A549 (cell line): ENCODE results near the gene NAV2. TPM values are rescaled to one million over a fixed set of nuclear protein-coding genes. Genes with fewer than 3 reads are reported as not detected.
A peak's percentile ranks its signal among the peaks of the same experiment; 100 is the strongest.
"Not testable (repeated sequence)": the region's sequence is repeated elsewhere in the genome, so short reads cannot be mapped to it uniquely, and the experiment has no call there.

Experiments used
- ATAC-seq, 2 experiments: fragments of 200-7000 bp in 1 of 2; fragments of >200 bp in 1 of 2; cut with Nextera tagmentation in 1 of 2; cut with Tn5 transposase in 1 of 2; 3 replicates each; pipeline versions ENCODE4 v1.8.0 to v1.9.1; 2018 to 2020; ENCODE audit warnings: mild to moderate bottlenecking in 1 of 2, moderate library complexity in 1 of 2
- CTCF ChIA-PET: fragments of 300-600 bp; sonication (Branson Sonifier 250); formaldehyde crosslinking; extraction: SDS; loops from one replicate; lab custom pipeline; 2021; ENCODE audit warnings: antibody characterized with exemption, inconsistent platforms; lab: Yijun Ruan, JAX
- POLR2A ChIA-PET: fragments of 350-600 bp; formaldehyde crosslinking; extraction: SDS; loops from one replicate; lab custom pipeline; 2021; ENCODE audit warnings: antibody characterized with exemption, inconsistent platforms; lab: Yijun Ruan, JAX
- DNase-seq, 2 experiments: peaks; one replicate each; pipeline versions ENCODE4 v3.0.0 to v3.0.0-alpha.2; 2011 to 2016; ENCODE audit warnings: low read depth in 1 of 2, low spot score in 1 of 2
- FAIRE-seq: peaks from 2 replicates; lab custom pipeline; 2011; peaks lifted over from hg19 to GRCh38; lab: Jason Lieb, UNC
- H3K27ac ChIP-seq, 2 experiments: fragments of >200 bp; sonication (Bioruptor Twin); formaldehyde crosslinking; 3 replicates each; pipeline ENCODE4 v1.5.1; 2016 to 2017
- H3K4me1 ChIP-seq: fragments of >200 bp; sonication (Bioruptor Twin); formaldehyde crosslinking; 3 replicates; pipeline ENCODE4 v1.6.1; 2016
- H3K4me2 ChIP-seq: fragments of >200 bp; sonication (Bioruptor Twin); formaldehyde crosslinking; 3 replicates; pipeline ENCODE4 v1.6.1; 2016
- H3K4me3 ChIP-seq: fragments of >200 bp; sonication (Bioruptor Twin); formaldehyde crosslinking; 3 replicates; pipeline ENCODE4 v1.5.1; 2016
- H3K9me3 ChIP-seq: fragments of >200 bp; sonication (Bioruptor Twin); formaldehyde crosslinking; 3 replicates; pipeline ENCODE4 v1.6.1; 2016
- BHLHE40 ChIP-seq: IDR thresholded peaks from 2 replicates; pipeline ENCODE4 v1.6.1; 2012; ENCODE audit warnings: low read depth, low read length, inconsistent platforms
- CBX2 ChIP-seq: fragments of 200-600 bp; sonication (generic); IDR thresholded peaks from 2 replicates; pipeline ENCODE4 v1.6.1; 2016; ENCODE audit warnings: low read depth, mild to moderate bottlenecking, borderline replicate concordance
- CBX8 ChIP-seq: fragments of 200-600 bp; sonication (generic); IDR thresholded peaks from 2 replicates; pipeline ENCODE4 v1.6.1; 2016
- CTCF ChIP-seq: fragments of >200 bp; sonication (Bioruptor Twin); formaldehyde crosslinking; IDR thresholded peaks from 3 replicates; pipeline ENCODE4 v1.5.1; 2016
- EHF ChIP-seq: fragments of 250-450 bp; sonication (Bioruptor Pico); IDR thresholded peaks from 2 replicates; pipeline ENCODE4 v1.5.0; 2020; ENCODE audit warnings: mild to moderate bottlenecking
- FOSB ChIP-seq: fragments of 250-450 bp; sonication (Bioruptor Pico); IDR thresholded peaks from 2 replicates; pipeline ENCODE4 v1.5.0; 2020; ENCODE audit warnings: mild to moderate bottlenecking, moderate library complexity
- GATA3 ChIP-seq: IDR thresholded peaks from 2 replicates; pipeline ENCODE4 v1.6.1; 2012; ENCODE audit warnings: borderline replicate concordance
- HDAC2 ChIP-seq: fragments of 200-600 bp; sonication (generic); IDR thresholded peaks from 2 replicates; pipeline ENCODE4 v1.6.1; 2016
- HOXB13 ChIP-seq: fragments of 250-450 bp; sonication (Bioruptor Pico); IDR thresholded peaks from 2 replicates; pipeline ENCODE4 v1.5.0; 2020; ENCODE audit warnings: low read depth, mild to moderate bottlenecking, moderate library complexity
- JUN ChIP-seq, 2 experiments: fragments of >200 bp; sonication (Bioruptor Twin); formaldehyde crosslinking; IDR thresholded peaks; 2 replicates in 1 of 2; 3 replicates in 1 of 2; pipeline ENCODE4 v1.6.1; 2016 to 2017
- KDM5A ChIP-seq: fragments of 200-600 bp; sonication (generic); IDR thresholded peaks from 2 replicates; pipeline ENCODE4 v1.6.1; 2016; ENCODE audit warnings: antibody characterized with exemption, mild to moderate bottlenecking
- MAZ ChIP-seq: fragments of 150-350 bp; IDR thresholded peaks from 2 replicates; pipeline ENCODE4 v1.6.1; 2014; ENCODE audit warnings: antibody characterized with exemption, low read depth, low read length, borderline replicate concordance
- MYC ChIP-seq: IDR thresholded peaks from 2 replicates; pipeline ENCODE4 v1.6.1; 2012; ENCODE audit warnings: mild to moderate bottlenecking, inconsistent platforms, low read length, improper control_type of control experiment, borderline replicate concordance
- NFE2L2 ChIP-seq: fragments of 150-350 bp; conservative IDR thresholded peaks from 2 replicates; pipeline ENCODE4 v1.6.1; 2014; ENCODE audit warnings: low read length
- NPAS2 ChIP-seq: fragments of 250-450 bp; sonication (Bioruptor Pico); IDR thresholded peaks from 2 replicates; pipeline ENCODE4 v1.8.0; 2022; ENCODE audit warnings: mild to moderate bottlenecking, moderate library complexity, borderline replicate concordance
- POLR2A ChIP-seq: IDR thresholded peaks from 2 replicates; pipeline ENCODE4 v1.6.1; 2012; ENCODE audit warnings: mild to moderate bottlenecking, low read length
- RARB ChIP-seq: fragments of 250-450 bp; sonication (Bioruptor Pico); IDR thresholded peaks from 2 replicates; pipeline ENCODE4 v1.8.0; 2021; ENCODE audit warnings: mild to moderate bottlenecking, moderate library complexity
- SMC3 ChIP-seq: fragments of >200 bp; sonication (Bioruptor Twin); formaldehyde crosslinking; IDR thresholded peaks from 3 replicates; pipeline ENCODE4 v1.6.1; 2018; ENCODE audit warnings: inconsistent platforms
- ZFP36 ChIP-seq: fragments of 450-650 bp; IDR thresholded peaks from 2 replicates; pipeline ENCODE4 v1.6.1; 2014; ENCODE audit warnings: borderline replicate concordance; ENCODE audit not compliant: partially characterized antibody
- ZNF302 ChIP-seq: fragments of 250-450 bp; sonication (Bioruptor Pico); IDR thresholded peaks from 2 replicates; pipeline ENCODE4 v1.9.0; 2021; ENCODE audit warnings: inconsistent platforms, mild to moderate bottlenecking, moderate library complexity
- WGBS: methylation state at CpG from one replicate; pipeline ENCODE4 v1.1.6; 2017; ENCODE audit errors: missing lambda C conversion rate; 5-methylcytosine and 5-hydroxymethylcytosine counted together
- polyA plus RNA-seq, 4 experiments: library from polyadenylated mRNA; depleted of rRNA in 3 of 4; stranded (reverse); fragments of >200 nt; fragmentation: RNase III in 1 of 4; extraction: RNeasy Plus Mini Kit Qiagen cat#74134 plus additional on column Dnase treatment in 1 of 4; gene quantifications; 2 replicates in 3 of 4; 3 replicates in 1 of 4; pipeline ENCODE4 v1.2.3, GENCODE V29; 2011 to 2017
- TF ChIP-seq, protein P1 (sequence below): IDR thresholded peaks from 2 replicates; pipeline ENCODE4 v1.6.1; 2012

NAV2 gene
- polyA plus RNA-seq, 2 of the 4 experiments (the other 2 are of a cell fraction), result 4.9 to 19.8 TPM

DNA sequence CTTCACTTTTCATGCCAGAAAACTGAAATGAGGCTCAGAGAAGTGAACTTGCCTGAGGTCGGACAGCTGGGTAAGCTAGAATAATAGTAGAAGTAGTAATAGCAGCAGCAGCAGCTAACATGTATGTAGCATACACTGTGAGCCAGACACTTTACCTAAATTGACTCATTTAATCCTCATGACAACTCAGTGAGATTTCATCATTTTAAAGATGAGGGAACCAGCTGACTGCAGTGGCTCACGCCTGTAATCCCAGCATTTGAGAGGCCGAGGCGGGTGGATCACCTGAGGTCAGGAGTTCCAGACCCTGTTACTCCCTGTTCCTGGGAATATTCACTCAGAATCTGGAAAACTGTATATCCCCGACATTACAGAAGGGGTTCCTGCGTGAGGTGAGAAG is 293.1 kb downstream of the NAV2 start:
- CTCF ChIA-PET, result interaction anchor here (0.6 to 1.8 kb wide), 5 partner anchors 9 to 1202 kb away, joined by 3 to 5 read pairs (median 3); no protein-coding TSS in a partner anchor
- H3K4me3 ChIP-seq, result no peak overlapping the region
- H3K4me1 ChIP-seq, result peaks cover 61% of the 10 kb centered on the region
- FAIRE-seq (no peak), ATAC-seq (no peak), DNase-seq (no peak)
- H3K4me2 ChIP-seq, result no peak overlapping the region
- POLR2A ChIA-PET, result no interaction called here
- no peaks in the 10 kb centered on the region for H3K9me3 ChIP-seq
- WGBS, result 93% methylated on average over 6 of the region's 6 CpGs
- peak overlapping the region; percentile 69 to 81; a peak in 5 of 6 replicates for H3K27ac ChIP-seq
- TF ChIP-seq BHLHE40 (no peak), JUN (IDR thresholded peaks at IDR 0.05) (no peak), GATA3 (no peak), MYC (no peak), HOXB13 (CRISPR knock-in tag) (no peak), NFE2L2 (no peak), CBX2 (no peak), POLR2A (no peak), ZFP36 (no peak), KDM5A (no peak), MAZ (no peak), SMC3 (no peak), HDAC2 (no peak), RARB (CRISPR knock-in tag) (no peak)

- H3K4me2 ChIP-seq, POLR2A ChIA-PET, H3K4me3 ChIP-seq, FAIRE-seq, H3K9me3 ChIP-seq, DNase-seq, ATAC-seq: not testable (repeated sequence)
- peak overlapping the region; percentile 38 to 67; a peak in 3 of 6 replicates for H3K27ac ChIP-seq
- CTCF ChIA-PET, result interaction anchor here (0.9 to 1.5 kb wide), 2 partner anchors 10 to 12 kb away, joined by 3 read pairs; no protein-coding TSS in a partner anchor
- WGBS, result 92% methylated on average over 2 of the region's 2 CpGs
- peaks cover 61% of the 10 kb centered on the region for H3K4me1 ChIP-seq
Measured at GRCh38 chr11:20006618-20007017, 294.0 kb downstream of the NAV2 start.

DNA sequence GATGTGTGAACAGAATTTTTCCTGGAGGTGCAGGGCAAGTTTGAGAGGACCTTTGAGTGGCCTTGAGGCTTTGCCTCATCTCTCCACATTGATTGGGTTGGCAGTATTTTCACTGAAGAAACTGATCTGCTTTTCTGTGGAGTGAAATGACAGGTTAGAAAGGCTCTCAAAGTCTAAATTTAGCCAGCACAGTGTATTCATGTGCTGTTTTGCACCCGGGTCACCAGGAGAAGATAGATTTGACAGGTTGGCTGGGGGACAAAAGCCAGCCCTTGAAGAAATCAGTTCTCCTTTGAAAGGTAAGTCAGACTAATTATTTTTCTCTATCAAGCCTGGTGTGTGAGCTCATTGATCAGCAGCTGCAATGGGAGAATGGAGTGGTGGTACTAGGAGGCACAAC is 294.7 kb downstream of the NAV2 start:
- TF ChIP-seq ZNF302 (CRISPR knock-in tag) (no peak), EHF (CRISPR knock-in tag) (no peak), MYC (no peak), FOSB (CRISPR knock-in tag) (no peak), CBX8 (no peak), CTCF (no peak), CBX2 (no peak), NPAS2 (no peak), BHLHE40 (no peak), MAZ (no peak)
- TF ChIP-seq, protein P1, sequence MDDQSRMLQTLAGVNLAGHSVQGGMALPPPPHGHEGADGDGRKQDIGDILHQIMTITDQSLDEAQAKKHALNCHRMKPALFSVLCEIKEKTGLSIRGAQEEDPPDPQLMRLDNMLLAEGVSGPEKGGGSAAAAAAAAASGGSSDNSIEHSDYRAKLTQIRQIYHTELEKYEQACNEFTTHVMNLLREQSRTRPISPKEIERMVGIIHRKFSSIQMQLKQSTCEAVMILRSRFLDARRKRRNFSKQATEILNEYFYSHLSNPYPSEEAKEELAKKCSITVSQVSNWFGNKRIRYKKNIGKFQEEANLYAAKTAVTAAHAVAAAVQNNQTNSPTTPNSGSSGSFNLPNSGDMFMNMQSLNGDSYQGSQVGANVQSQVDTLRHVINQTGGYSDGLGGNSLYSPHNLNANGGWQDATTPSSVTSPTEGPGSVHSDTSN, result no peak
- peaks cover 61% of the 10 kb centered on the region for H3K4me1 ChIP-seq
- H3K4me3 ChIP-seq, result no peak overlapping the region
- ChIA-PET CTCF (interaction anchor here (1.5 kb wide), 1 partner anchor 11 kb away, joined by 3 read pairs; no protein-coding TSS in a partner anchor), POLR2A (no interaction called here)
- no peak overlapping the region for H3K4me2 ChIP-seq
- no peak for ATAC-seq
- FAIRE-seq, result no peak
- no peak for DNase-seq
- H3K9me3 ChIP-seq, result no peaks in the 10 kb centered on the region
- WGBS, result 88% methylated on average over 1 of the region's 1 CpG
- H3K27ac ChIP-seq, result peak overlapping the region; percentile 38 to 67; a peak in 4 of 6 replicates
